Measurements from ENCODE around the gene UCN2.

Gene UCN2

GRCh38 chr3:48563382-48563918 lies at the start of gene UCN2:
TSS of gene UCN2 (minus strand) at chr3:48563781. CDS start at chr3:48563124, 657 bp downstream.
- DNase-seq = no peak

- no peak for DNase-seq
Measured at GRCh38 chr3:48612309-48612708, 48.7 kb upstream of the UCN2 start.

- peak; percentile 94 for DNase-seq
Measured at GRCh38 chr3:48609088-48610005, 45.8 kb upstream of the UCN2 start, which contains the start of gene UQCRC1. TSS of gene UQCRC1 (minus strand) at chr3:48609646. CDS start at chr3:48609620, 26 bp downstream.

- DNase-seq = peak; percentile 57
Measured at GRCh38 chr3:48607519-48607918, 43.9 kb upstream of the UCN2 start.

GRCh38 chr3:48601622-48601994 lies 38.0 kb upstream of the UCN2 start:
- no peak for DNase-seq

GRCh38 chr3:48600711-48601621 lies 37.4 kb upstream of the UCN2 start:
- no peak for DNase-seq

- DNase-seq = no peak
Measured at GRCh38 chr3:48599509-48600285, 36.1 kb upstream of the UCN2 start.

- no peak for DNase-seq
Measured at GRCh38 chr3:48599077-48599501, 35.5 kb upstream of the UCN2 start.

GRCh38 chr3:48598323-48599076 lies 34.9 kb upstream of the UCN2 start:
- no peak for DNase-seq

- DNase-seq = no peak
Measured at GRCh38 chr3:48597408-48597800, 33.8 kb upstream of the UCN2 start.

GRCh38 chr3:48596676-48597407 lies 33.3 kb upstream of the UCN2 start:
- no peak for DNase-seq

- no peak for DNase-seq
Measured at GRCh38 chr3:48596157-48596556, 32.6 kb upstream of the UCN2 start.

- DNase-seq = no peak
Measured at GRCh38 chr3:48595526-48596121, 32.0 kb upstream of the UCN2 start.

- DNase-seq = peak; percentile 19
Measured at GRCh38 chr3:48595075-48595525, 31.5 kb upstream of the UCN2 start, which contains the start of gene COL7A1. TSS of gene COL7A1 (minus strand) at chr3:48595329. CDS start at chr3:48595159, 170 bp downstream.

GRCh38 chr3:48594417-48595049 lies 31.0 kb upstream of the UCN2 start:
- DNase-seq = no peak

- DNase-seq = no peak
Measured at GRCh38 chr3:48593337-48593736, 29.8 kb upstream of the UCN2 start.

GRCh38 chr3:48592519-48593087 lies 29.0 kb upstream of the UCN2 start:
- no peak for DNase-seq

GRCh38 chr3:48591886-48592518 lies 28.4 kb upstream of the UCN2 start:
- DNase-seq = no peak

- DNase-seq = no peak
Measured at GRCh38 chr3:48591436-48591835, 27.9 kb upstream of the UCN2 start.

All from stimulated activated CD4-positive, alpha-beta T cell treated with anti-CD3 and anti-CD28 coated beads, Interleukin-15, amount 100 ng/mL, for 24 hours (primary cell).